ENCODE data around the gene TIPRL.

TIPRL gene

GRCh38 chr1:168216171-168216570 is 37.4 kb downstream of the TIPRL start:
- DNase-seq (ENCODE audit: low read depth) = no peak

- DNase-seq (ENCODE audit: low read depth) = no peak
Observed at GRCh38 chr1:168217664-168218063, 38.9 kb downstream of the TIPRL start.

DNA sequence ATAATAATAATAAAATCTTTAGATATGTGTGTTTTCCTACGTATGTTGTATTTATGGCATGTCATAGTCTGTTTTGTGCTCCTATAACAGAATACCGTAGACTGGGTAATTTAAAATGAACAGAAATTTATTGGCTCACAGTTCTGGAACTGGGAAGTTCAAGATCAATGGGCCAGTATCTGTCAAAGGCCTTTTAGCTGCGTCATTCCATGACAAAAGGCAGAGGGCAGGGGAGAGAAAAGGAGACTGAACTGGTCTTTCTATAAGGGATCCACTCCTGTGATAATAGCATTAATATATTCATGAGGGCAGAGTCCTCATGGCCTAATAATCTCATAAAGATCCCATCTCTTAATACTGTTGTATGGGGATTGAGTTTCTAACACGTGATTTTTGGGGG is 39.9 kb downstream of the TIPRL start:
- DNase-seq (ENCODE audit: low read depth) = no peak

DNA sequence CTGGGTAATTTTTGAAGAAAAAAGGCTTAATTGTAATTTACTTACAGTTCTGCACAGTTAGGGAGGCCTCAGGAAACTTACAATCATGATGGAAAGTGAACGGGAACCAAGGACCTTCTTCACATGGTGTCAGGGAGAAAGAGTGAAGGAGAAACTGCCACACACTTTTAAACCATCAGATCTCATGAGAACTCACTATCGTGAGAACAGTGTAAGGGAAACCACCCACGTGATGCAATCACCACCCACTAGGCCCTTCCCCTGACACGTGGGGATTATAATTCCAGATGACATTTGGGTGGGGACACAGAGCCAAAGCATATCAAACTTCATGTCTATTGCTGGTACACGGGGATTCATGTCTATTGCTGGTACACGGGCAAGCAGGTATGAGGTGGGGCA is 41.7 kb downstream of the TIPRL start:
- no peak for DNase-seq (ENCODE audit: low read depth)

GRCh38 chr1:168221275-168221674 is 42.5 kb downstream of the TIPRL start:
- no peak for DNase-seq (ENCODE audit: low read depth)

- no peak for DNase-seq (ENCODE audit: low read depth)
Observed at GRCh38 chr1:168223261-168223660, 44.5 kb downstream of the TIPRL start.

- DNase-seq (ENCODE audit: low read depth) = no peak
Observed at GRCh38 chr1:168223681-168224540, 45.1 kb downstream of the TIPRL start.

DNA sequence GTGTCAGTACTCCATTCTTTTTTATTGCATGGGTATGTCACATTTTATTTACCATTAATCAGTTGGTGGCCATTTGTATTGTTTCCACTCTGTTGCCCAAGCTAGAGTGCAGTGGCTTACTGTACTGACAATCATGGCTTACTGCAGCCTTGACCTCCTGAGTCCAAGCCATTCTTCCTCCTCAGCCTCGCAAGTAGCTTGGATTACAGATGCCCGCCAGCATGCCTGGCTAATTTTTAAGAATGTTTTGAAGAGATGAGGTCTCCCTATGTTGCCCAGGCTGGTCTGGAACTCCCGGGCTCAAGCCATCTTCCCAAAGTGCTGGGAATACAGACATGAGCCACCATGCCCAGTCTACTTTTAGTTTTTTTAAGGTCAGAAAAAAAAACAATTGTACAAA is 46.2 kb downstream of the TIPRL start:
- DNase-seq (ENCODE audit: low read depth) = no peak

- DNase-seq (ENCODE audit: low read depth) = peak; percentile 71
Observed at GRCh38 chr1:168225476-168226190, 46.9 kb downstream of the TIPRL start, which contains the start of gene SFT2D2. TSS of gene SFT2D2 (plus strand) at chr1:168226004. CDS start at chr1:168226080, 76 bp downstream.

- DNase-seq (ENCODE audit: low read depth) = no peak
Observed at GRCh38 chr1:168227620-168228019, 48.9 kb downstream of the TIPRL start.

DNA sequence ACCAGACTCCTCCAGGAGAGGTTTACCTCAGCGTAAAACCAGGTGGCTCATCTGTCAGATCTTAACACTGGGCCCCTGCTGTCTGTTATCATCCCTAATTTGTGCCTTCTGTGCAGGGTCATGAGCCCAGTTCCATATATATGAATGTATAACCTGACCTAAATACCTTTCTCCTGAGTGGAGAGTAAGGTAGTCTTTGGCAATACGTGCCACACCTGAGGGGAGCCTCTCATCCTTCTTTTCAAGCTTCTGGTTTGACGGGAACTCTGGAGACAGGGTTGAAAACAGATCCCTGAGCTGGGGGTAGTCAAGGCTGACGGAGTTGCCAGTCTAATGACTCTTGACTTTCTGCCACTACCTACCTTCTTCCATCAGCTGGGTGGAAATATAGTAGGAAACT is 51.1 kb downstream of the TIPRL start:
- DNase-seq (ENCODE audit: low read depth) = no peak

GRCh38 chr1:168230709-168231108 is 51.9 kb downstream of the TIPRL start:
- DNase-seq (ENCODE audit: low read depth) = no peak

GRCh38 chr1:168234846-168235547 is 56.2 kb downstream of the TIPRL start:
- no peak for DNase-seq (ENCODE audit: low read depth)

DNA sequence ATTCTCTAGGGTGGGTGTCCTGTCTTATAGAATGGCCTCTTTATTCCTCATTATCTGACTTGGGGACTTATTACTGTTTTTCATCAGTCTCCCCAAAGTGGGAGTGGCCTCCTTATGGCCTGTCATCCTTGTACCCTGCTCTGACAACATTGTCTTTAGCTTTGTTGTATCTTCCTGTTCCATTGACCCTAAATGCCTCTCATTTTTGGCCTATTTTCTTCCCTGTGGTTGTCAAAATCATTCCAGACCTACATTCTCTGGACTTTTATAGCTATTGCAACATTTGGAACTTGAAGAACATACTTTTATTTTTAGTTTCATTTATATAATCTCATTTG is 56.8 kb downstream of the TIPRL start:
- DNase-seq (ENCODE audit: low read depth) = no peak

DNA sequence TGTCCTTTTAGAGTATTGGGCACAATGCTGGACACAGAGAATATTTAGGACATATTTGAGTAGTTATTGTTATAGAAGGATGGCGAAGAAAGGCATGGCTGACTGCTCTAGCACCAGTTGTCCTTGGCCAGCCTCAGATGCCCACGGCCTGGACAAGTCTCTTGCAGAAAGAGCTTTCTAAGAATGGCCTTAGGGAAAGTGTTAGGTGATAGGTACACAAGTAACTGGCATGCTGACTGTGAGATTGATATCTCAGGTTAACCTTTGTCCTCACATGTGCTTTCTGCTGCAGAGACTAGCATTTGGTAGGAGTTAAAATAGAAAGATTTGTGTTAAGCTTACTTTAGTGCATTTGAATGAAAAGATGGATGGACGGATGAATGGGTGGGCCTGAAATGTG is 57.2 kb downstream of the TIPRL start:
- no peak for DNase-seq (ENCODE audit: low read depth)

- no peak for DNase-seq (ENCODE audit: low read depth)
Observed at GRCh38 chr1:168236836-168237611, 58.3 kb downstream of the TIPRL start.

DNA sequence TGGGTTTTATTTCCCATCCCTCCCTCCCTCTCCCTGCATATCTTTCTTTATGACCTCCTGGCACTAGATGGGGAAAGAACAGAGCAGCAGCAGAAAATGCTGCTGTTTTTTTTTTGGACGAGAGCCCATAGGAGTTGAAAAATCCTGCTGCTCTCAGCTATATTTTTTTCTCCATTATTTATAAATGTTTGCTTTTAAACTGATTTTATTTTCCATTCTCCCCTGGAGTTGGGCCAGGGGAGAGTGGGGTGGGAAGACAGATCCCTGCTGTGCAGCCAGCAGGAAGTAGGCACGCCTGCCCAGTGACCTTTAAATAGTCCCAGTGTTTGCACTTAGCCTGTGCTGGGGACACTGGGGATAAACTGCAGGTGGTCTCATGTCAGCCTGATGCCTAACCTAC is 64.4 kb downstream of the TIPRL start:
- no peak for DNase-seq (ENCODE audit: low read depth)

DNA sequence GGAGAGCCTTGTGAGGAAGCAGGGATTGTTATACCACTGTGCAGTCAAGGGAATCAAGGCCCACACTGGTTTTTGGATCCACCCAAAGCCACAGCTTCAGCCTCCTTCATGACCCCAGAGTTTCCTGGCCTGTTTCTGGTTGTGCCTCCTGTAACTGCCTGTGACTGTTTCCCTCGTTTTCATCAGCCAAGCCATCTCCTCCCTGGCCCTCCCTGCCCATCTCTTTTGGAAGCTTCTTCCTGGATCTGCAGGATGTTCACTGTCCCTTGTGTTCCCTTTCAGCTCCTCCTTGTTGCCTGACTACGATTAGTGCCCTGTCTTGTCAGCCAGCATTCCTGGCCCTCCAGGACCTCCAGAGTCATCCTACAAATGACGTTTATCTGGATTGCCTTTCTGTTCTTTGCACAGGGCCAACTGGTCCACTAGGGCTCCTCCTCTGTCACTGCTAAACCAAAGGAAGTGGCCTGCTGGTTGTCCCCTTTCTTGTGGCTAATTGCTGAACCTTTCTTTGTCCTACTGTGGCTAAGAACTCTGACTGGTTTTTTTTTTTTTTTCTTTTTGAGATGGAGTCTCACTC is 65.0 kb downstream of the TIPRL start:
- DNase-seq (ENCODE audit: low read depth) = no peak

- no peak for DNase-seq (ENCODE audit: low read depth)
Observed at GRCh38 chr1:168245042-168245441, 66.3 kb downstream of the TIPRL start.

DNA sequence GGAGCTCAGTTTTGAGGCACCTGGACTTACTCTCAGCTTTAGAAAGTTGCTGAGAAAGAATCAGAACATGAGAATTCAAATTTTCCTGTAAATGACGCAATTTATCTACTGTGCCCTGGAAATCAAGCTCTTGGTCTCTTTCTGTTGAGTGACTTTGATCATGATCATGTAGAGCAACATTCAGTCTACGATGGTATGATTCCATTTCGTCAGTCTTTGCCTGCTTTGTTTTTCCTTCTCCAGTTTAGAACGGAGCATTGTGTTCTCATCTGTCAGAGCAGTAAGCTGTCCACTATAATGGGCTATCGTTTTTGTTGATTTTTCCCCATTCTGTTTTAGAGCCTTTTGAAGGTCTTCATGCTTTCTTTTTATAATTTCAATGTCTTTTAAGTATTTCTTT is 67.7 kb downstream of the TIPRL start:
- DNase-seq (ENCODE audit: low read depth) = no peak

Measured in stimulated activated CD4-positive, alpha-beta T cell treated with anti-CD3 and anti-CD28 coated beads, Interleukin-2, amount 100 ng/mL, for 4 hours (primary cell).